H9 (cell line): ENCODE data around the gene MYO7A. TPM values are rescaled to one million over a fixed set of nuclear protein-coding genes. Genes with fewer than 3 reads are reported as not detected.

Source experiments
- DNase-seq: peaks from one replicate; pipeline ENCODE4 v3.0.0-alpha.2; 2017
- H2AFZ ChIP-seq: one replicate; pipeline ENCODE4 v1.6.1; 2013; ENCODE audit warnings: mild to moderate bottlenecking, low read length, control low read depth, moderate library complexity
- H2AK5ac ChIP-seq: 2 replicates; pipeline ENCODE4 v1.6.1; 2013; ENCODE audit warnings: low read length, control low read depth, mixed read lengths; ENCODE audit not compliant: insufficient read length
- H2BK120ac ChIP-seq: one replicate; pipeline ENCODE4 v1.6.1; 2013; ENCODE audit warnings: low read depth, mild to moderate bottlenecking, low read length, control low read depth, inconsistent platforms; ENCODE audit not compliant: poor library complexity, severe bottlenecking
- H2BK12ac ChIP-seq: 2 replicates; pipeline ENCODE4 v1.6.1; 2013; ENCODE audit warnings: low read length, control low read depth, mixed read lengths, low read depth; ENCODE audit not compliant: insufficient read length
- H2BK15ac ChIP-seq: 2 replicates; pipeline ENCODE4 v1.6.1; 2013; ENCODE audit warnings: low read depth, low read length, control low read depth
- H2BK20ac ChIP-seq: one replicate; pipeline ENCODE4 v1.6.1; 2013; ENCODE audit warnings: low read depth, mild to moderate bottlenecking, low read length, control low read depth, inconsistent platforms; ENCODE audit not compliant: poor library complexity, severe bottlenecking
- H2BK5ac ChIP-seq: 2 replicates; pipeline ENCODE4 v1.6.1; 2013; ENCODE audit warnings: low read length, control low read depth, mixed read lengths; ENCODE audit not compliant: insufficient read length
- H3K14ac ChIP-seq: 2 replicates; pipeline ENCODE4 v1.6.1; 2013; ENCODE audit warnings: low read length, control low read depth; ENCODE audit not compliant: insufficient read depth
- H3K18ac ChIP-seq: 2 replicates; pipeline ENCODE4 v1.6.1; 2013; ENCODE audit warnings: low read depth, mild to moderate bottlenecking, mixed read lengths, low read length, control low read depth; ENCODE audit not compliant: insufficient read length
- H3K23ac ChIP-seq: 2 replicates; pipeline ENCODE4 v1.6.1; 2013; ENCODE audit warnings: low read length, control low read depth, mixed read lengths, low read depth; ENCODE audit not compliant: insufficient read length
- H3K23me2 ChIP-seq: 2 replicates; pipeline ENCODE4 v1.6.1; 2013; ENCODE audit warnings: low read depth, mild to moderate bottlenecking, mixed read lengths, low read length, control low read depth; ENCODE audit not compliant: insufficient read length, poor library complexity, severe bottlenecking
- H3K27ac ChIP-seq: 2 replicates; pipeline ENCODE4 v1.5.1; 2013; ENCODE audit warnings: low read length, control low read depth, mixed read lengths, low read depth; ENCODE audit not compliant: insufficient read length
- H3K27me3 ChIP-seq: 2 replicates; pipeline ENCODE4 v1.6.1; 2013; ENCODE audit warnings: low read length, control low read depth, inconsistent platforms; ENCODE audit not compliant: insufficient read depth
- H3K4ac ChIP-seq: 2 replicates; pipeline ENCODE4 v1.6.1; 2013; ENCODE audit warnings: low read depth, mild to moderate bottlenecking, control low read depth, inconsistent platforms, low read length, moderate library complexity
- H3K4me1 ChIP-seq: 2 replicates; pipeline ENCODE4 v1.6.1; 2013; ENCODE audit warnings: low read length, control low read depth, inconsistent platforms; ENCODE audit not compliant: insufficient read depth
- H3K4me2 ChIP-seq: 2 replicates; pipeline ENCODE4 v1.6.1; 2013; ENCODE audit warnings: low read length, control low read depth, mixed read lengths; ENCODE audit not compliant: insufficient read length, insufficient read depth
- H3K56ac ChIP-seq: 2 replicates; pipeline ENCODE4 v1.6.1; 2013; ENCODE audit warnings: low read depth, mild to moderate bottlenecking, mixed read lengths, low read length, control low read depth; ENCODE audit not compliant: insufficient read length
- H3K79me1 ChIP-seq: 2 replicates; pipeline ENCODE4 v1.6.1; 2013; ENCODE audit warnings: low read depth, mild to moderate bottlenecking, moderate library complexity, low read length, control low read depth, inconsistent platforms; ENCODE audit not compliant: insufficient read depth, poor library complexity, severe bottlenecking
- H3K79me2 ChIP-seq: 2 replicates; pipeline ENCODE4 v1.6.1; 2013; ENCODE audit warnings: low read length, control low read depth, inconsistent platforms; ENCODE audit not compliant: insufficient read depth
- H3K9ac ChIP-seq: 2 replicates; pipeline ENCODE4 v1.6.1; 2013; ENCODE audit warnings: low read length, control low read depth, mixed read lengths; ENCODE audit not compliant: insufficient read length; ENCODE audit errors: extremely low read depth
- H3K9me3 ChIP-seq: one replicate; pipeline ENCODE4 v1.6.1; 2013; ENCODE audit warnings: low read depth, low read length, inconsistent platforms; ENCODE audit not compliant: control insufficient read depth
- H3T11ph ChIP-seq: one replicate; pipeline ENCODE4 v1.6.1; 2013; ENCODE audit warnings: mild to moderate bottlenecking, low read length, control low read depth, inconsistent platforms
- H4K20me1 ChIP-seq: one replicate; pipeline ENCODE4 v1.6.1; 2013; ENCODE audit not compliant: control insufficient read depth, insufficient read length, insufficient read depth
- H4K5ac ChIP-seq: 2 replicates; pipeline ENCODE4 v1.6.1; 2013; ENCODE audit warnings: low read depth, mild to moderate bottlenecking, mixed read lengths, low read length, control low read depth; ENCODE audit not compliant: insufficient read length
- H4K8ac ChIP-seq: replicated peaks from 2 replicates; pipeline ENCODE4 v1.6.1; 2013; ENCODE audit warnings: low read length, control low read depth, mixed read lengths, low read depth; ENCODE audit not compliant: insufficient read length
- H4K91ac ChIP-seq: 2 replicates; pipeline ENCODE4 v1.6.1; 2013; ENCODE audit warnings: low read depth, mild to moderate bottlenecking, moderate library complexity, mixed read lengths, low read length, control low read depth; ENCODE audit not compliant: insufficient read length
- H3K27ac Mint-ChIP-seq, 3 experiments: 2 replicates in 2 of 3; 3 replicates in 1 of 3; pipeline ENCODE4 v1.8.0; 2020 to 2021; ENCODE audit warnings: mixed read lengths in 3 of 3, mild to moderate bottlenecking in 1 of 3, moderate library complexity in 1 of 3
- H3K27me3 Mint-ChIP-seq: 2 replicates; pipeline ENCODE4 v1.8.0; 2021; ENCODE audit warnings: low read depth, mild to moderate bottlenecking, moderate library complexity, mixed read lengths
- H3K36me3 Mint-ChIP-seq, 3 experiments: 2 replicates in 2 of 3; 3 replicates in 1 of 3; pipeline ENCODE4 v1.8.0; 2020 to 2021; ENCODE audit warnings: low read depth in 3 of 3, mixed read lengths in 3 of 3; ENCODE audit not compliant: insufficient read depth in 1 of 3
- H3K4me1 Mint-ChIP-seq, 2 experiments: 2 replicates each; pipeline ENCODE4 v1.8.0; 2020; ENCODE audit warnings: mixed read lengths in 2 of 2
- H3K4me3 Mint-ChIP-seq, 2 experiments: 2 replicates in 1 of 2; 3 replicates in 1 of 2; pipeline ENCODE4 v1.8.0; 2020 to 2021; ENCODE audit warnings: mild to moderate bottlenecking in 2 of 2, mixed read lengths in 2 of 2, moderate library complexity in 1 of 2
- H3K9me3 Mint-ChIP-seq, 2 experiments: 2 replicates in 1 of 2; 3 replicates in 1 of 2; pipeline ENCODE4 v1.8.0; 2020; ENCODE audit warnings: mild to moderate bottlenecking in 2 of 2, mixed read lengths in 2 of 2, moderate library complexity in 1 of 2
- CTCF ChIP-seq: fragments of 200-600 bp; sonication (generic); conservative IDR thresholded peaks from 3 replicates; pipeline ENCODE4 v1.8.0; 2021; ENCODE audit warnings: antibody characterized with exemption, mild to moderate bottlenecking
- WGBS: extraction: QIAGEN DNeasy Blood & Tissue Kit; methylation state at CpG from one replicate; pipeline ENCODE4 v1.1.7; 2013; ENCODE audit warnings: missing lambda C conversion rate, low lambda C conversion rate, mixed read lengths; ENCODE audit not compliant: insufficient read length; ENCODE audit errors: extremely low coverage; 5-methylcytosine and 5-hydroxymethylcytosine counted together
- total RNA-seq: library from RNA; stranded (reverse); gene quantifications from 2 replicates; pipeline ENCODE4 v1.2.1, GENCODE V29; 2021

The MYO7A gene
- total RNA-seq, 1 experiment from 2014 or later: 1.6 TPM

GRCh38 chr11:77111277-77111676, 16.8 kb upstream of the MYO7A start:
- WGBS: no CpG with 5 or more reads among the region's 3 CpGs
- Mint-ChIP-seq H3K9me3 (no peaks in the 10 kb centered on the region), H3K4me1 (peaks cover 5 to 8% of the 10 kb centered on the region in 2 experiments), H3K36me3 (no peaks in the 10 kb centered on the region; a peak in 1 of 7 replicates), H3K27ac (no peak overlapping the region), H3K4me3 (no peak overlapping the region), H3K27me3 (no peaks in the 10 kb centered on the region; the same call in 1 of the 2 replicates)
- Histone ChIP-seq H3K14ac (no peak overlapping the region), H4K20me1 (no peaks in the 10 kb centered on the region), H3K4me2 (no peak overlapping the region), H2BK120ac (no peak overlapping the region), H4K5ac (no peak overlapping the region), H3K79me2 (no peaks in the 10 kb centered on the region), H3K23ac (no peak overlapping the region), H3T11ph (no peak overlapping the region), H2AK5ac (no peak overlapping the region), H3K18ac (no peak overlapping the region), H3K27ac (no peak overlapping the region), H4K8ac (no peak overlapping the region), H2BK20ac (no peak overlapping the region), H4K91ac (no peak overlapping the region), H3K9ac (no peak overlapping the region), H3K79me1 (no peaks in the 10 kb centered on the region), H3K27me3 (no peaks in the 10 kb centered on the region), H2BK5ac (no peak overlapping the region), H3K9me3 (no peaks in the 10 kb centered on the region), H2AFZ (no peak overlapping the region), H3K4me1 (no peaks in the 10 kb centered on the region), H3K4ac (no peak overlapping the region), H3K56ac (no peak overlapping the region), H3K23me2 (no peaks in the 10 kb centered on the region), H2BK12ac (no peak overlapping the region), H2BK15ac (no peak overlapping the region)
- no peak for DNase-seq
- no peak for TF ChIP-seq CTCF
